GM21390 (cell line): ENCODE data around the gene FARP1.
"Not testable (repeated sequence)": the region's sequence is repeated elsewhere in the genome, so short reads cannot be mapped to it uniquely, and the experiment has no call there.

Experiments
- ATAC-seq: cut with Tn5 transposase; IDR thresholded peaks from one replicate; pipeline ENCODE4 v1.9.1; 2021; ENCODE audit not compliant: unreplicated experiment

FARP1 gene

DNA sequence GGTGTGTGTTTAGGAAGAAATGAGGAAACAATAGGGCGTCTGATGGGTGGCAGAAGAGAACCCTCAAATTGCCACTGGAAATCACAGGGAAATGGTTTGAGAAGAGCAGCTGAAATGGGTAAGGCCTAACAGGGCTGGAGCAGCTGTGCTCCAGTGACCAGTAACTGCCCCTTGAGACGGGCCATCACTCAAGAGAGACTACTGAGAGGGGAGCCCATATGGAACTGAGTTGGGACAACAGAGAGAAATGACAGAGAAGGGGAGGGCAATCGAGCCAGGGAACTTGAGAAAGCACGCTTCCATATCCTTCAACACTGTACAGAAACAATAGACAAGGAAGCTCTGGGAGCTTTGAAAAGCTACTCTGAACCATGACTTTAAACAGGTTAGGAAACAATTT is 209.3 kb downstream of the FARP1 start:
- ATAC-seq = no peak

DNA sequence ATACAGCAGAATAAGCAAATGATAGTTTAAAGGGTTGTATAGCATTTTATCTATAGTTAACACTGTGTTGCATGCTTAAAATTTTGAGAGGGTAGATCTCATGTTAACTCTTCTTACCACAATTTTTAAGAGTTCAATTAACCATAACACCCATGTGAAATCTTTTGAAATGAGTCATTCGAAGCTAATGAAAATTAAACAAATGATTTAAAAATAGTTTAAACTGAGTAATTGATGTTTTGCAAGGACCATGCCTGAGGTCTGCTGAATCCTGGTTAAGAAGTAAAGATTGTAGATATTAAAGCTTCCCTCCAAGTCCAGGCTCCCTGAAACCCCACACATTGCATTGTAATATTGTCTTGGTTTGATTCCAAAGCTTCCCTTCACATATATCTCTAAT is 210.9 kb downstream of the FARP1 start:
- no peak for ATAC-seq

DNA sequence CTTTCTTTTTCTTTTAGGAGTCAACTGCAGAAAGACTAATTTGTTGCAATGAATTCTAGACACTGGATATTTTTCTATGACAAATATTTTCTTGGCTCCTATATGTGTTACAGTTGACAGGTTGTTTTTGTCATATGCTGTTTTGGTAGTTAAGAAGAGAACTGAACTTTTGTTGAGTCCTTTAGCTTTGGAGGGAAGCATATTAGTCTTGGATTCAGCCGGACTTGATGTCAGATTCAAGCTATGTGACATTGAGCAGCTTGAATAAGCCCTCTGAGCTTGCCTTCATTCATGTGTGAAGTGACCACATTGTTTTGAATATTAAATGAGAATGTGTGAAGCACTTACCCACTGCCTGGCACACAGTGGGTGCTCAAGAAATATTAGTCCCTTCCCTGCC is 216.0 kb downstream of the FARP1 start:
- no peak for ATAC-seq

DNA sequence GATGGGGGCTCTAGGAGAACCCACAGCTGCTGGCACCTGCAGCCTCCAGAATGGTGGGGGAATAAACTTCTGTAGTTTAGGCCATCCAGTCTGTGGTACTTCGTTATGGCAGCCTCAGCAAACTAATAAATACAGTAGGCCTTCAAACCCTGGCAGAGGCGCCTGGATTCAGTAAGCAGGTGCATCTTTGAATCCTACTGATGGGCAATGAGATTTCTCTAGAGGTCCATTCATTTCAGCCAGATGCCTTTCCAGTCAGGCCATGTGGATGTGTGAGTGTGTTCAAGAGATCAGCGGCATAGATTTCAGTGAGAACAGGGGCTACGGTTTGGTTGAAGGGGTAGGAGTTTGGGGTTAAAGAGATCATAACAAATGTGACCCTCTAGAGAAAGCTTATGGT is 217.7 kb downstream of the FARP1 start:
- ATAC-seq = no peak

DNA sequence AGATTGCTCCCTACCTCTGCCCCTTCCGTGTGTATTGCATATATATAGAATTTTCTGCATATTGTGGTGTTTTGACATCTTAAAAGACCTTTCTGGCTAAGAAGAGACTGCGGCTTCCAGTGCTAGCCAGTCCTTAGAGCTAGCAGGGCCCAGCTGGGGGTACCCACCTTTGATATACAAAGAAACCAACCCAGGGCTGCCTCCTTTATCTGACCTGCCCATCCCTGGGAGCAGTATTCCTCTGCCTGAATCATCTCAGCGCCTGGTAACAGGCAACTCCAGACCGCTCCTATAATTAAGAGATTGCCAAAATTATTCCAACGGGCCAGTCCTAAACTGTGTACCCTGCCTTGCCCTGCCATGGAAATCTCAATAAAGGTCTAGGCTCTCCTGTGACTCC is 220.4 kb downstream of the FARP1 start:
- no peak for ATAC-seq

DNA sequence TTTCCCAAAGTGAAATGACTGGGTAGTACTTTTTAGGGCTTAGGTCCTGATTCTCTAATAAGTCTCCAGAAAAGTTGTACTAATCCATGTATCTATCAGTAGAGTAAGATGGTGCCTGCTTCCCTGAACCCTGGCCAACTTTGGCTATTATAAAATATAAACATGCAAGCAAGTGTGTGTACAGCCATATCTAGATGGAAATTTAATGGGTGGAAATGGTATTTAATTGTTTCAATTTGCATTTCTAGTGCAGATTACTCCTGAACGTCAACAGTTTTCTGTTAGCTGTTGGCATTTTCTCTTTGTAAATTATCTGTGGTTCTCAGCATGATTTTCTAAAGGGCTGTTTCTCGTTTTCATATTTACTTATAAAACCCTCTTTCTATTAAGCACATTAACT is 221.3 kb downstream of the FARP1 start:
- ATAC-seq = no peak

DNA sequence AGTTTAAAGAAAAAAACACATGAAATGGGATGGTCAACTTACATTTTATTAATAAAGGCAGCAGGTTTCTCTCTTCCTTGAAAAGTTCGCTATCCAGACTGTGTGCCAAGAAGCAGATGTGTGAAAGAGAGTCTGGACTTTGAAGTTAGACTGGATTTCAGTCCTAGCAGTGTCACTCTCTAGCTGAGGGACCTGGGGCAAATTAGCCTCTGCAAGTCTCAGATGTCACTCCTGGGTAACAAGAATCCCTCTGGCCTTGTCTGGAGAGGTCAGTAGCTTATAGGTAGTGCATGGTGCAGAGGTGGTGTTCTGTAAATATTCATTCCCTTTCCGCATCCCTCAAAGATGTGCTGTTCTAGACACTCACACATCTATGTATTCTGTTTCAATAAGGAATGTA is 221.8 kb downstream of the FARP1 start:
- ATAC-seq = no peak

DNA sequence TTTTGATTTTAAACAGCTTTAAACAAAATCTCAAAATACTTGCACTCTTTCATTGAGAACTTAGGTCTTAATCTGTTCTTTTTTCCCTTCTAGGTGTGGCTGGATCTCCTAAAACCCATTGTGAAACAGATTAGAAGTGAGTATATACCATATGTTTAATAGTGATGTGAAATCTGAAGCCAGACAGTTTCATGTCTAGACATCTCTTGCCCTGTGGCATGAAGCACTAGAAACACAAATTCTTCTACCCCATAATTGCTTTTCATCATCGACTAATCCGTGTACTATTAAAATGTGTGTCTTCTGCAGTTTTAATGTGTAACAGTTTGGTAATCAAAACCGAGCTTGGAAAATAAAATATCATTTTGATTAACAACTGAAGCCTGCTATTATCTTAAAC is 222.4 kb downstream of the FARP1 start:
- no peak for ATAC-seq

DNA sequence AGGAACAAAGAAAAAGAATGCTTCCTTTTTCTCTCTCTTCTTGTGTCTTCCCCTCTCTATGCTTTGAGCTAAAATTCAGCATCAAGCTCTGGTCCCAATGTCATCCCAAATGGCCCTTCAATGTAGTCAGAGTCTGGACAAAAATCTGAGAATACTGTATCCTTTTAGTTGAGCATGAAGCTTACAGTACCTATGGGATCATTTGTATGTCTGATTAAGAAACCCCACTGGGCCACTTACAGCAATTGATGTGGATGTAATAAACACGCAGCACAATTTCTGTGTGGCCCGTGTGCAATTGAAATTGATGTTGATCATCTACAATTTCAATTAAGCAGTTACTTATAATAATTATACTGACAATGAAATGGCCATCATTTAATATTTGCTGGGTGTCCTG is 223.1 kb downstream of the FARP1 start:
- ATAC-seq = no peak

DNA sequence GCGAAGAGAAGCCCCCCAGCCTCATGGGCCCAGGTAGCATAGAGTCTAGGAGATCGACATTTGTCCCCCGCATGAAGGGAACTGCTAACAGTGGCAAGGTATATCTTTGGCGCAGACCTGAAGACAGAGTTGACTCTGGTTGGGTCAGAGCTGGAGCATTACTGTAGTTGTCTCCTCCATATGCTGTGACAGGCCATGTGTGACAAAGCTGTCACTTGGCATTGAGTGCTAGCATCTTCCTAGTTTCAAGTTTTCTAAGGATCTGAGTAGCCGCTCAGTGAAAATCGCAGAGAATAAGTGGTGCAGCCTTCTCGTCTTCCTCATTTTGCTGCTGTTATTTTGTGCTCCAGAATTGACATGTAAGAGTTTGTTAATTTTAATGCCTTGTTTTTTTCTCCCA is 223.5 kb downstream of the FARP1 start:
- no peak for ATAC-seq

DNA sequence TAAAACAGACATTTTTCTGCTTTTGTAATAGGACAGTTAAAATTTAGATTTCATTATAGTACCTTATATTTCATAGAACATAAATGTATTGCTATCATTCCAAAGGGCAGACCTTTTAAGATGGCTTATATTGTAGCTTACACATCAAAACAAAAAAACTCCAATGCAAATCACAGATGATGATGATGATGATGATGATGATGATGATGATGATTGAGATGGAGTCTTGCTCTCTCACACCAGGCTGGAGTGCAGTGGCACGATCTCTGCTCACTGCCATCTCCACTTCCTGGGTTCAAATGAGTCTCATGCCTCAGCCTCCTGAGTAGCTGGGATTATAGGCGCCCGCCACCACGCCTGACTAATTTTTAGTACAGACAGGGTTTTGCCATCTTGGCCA is 224.1 kb downstream of the FARP1 start:
- no peak for ATAC-seq

DNA sequence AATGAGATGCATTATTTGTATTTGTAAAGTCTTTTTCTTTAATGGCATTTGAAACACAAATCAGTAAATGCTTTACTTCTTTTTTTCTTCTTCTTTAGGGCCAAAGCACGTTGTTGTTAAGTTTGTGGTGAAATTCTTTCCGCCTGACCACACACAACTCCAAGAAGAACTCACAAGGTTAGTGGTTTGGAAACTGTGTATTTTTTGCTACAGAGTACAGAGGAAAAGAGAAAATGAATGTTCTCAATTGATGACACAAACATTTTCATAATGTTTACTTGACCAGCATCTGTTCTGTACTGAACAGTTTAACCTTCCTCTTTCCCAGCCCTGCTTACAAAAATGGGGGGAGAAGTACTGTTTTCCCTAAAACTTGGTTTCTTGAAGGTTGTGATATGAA is 225.1 kb downstream of the FARP1 start:
- no peak for ATAC-seq

DNA sequence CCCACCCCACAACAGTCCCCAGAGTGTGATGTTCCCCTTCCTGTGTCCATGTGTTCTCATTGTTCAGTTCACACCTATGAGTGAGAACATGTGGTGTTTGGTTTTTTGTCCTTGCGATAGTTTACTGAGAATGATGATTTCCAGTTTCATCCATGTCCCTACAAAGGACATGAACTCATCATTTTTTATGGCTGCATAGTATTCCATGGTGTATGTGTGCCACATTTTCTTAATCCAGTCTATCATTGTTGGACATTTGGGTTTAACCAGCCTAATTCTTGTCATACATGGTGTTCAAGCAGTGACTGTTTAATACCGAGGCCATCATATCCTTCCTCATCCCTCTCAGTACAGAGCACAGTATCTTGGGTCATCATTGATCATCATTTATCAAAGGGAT is 226.6 kb downstream of the FARP1 start:
- ATAC-seq = not testable (repeated sequence)

DNA sequence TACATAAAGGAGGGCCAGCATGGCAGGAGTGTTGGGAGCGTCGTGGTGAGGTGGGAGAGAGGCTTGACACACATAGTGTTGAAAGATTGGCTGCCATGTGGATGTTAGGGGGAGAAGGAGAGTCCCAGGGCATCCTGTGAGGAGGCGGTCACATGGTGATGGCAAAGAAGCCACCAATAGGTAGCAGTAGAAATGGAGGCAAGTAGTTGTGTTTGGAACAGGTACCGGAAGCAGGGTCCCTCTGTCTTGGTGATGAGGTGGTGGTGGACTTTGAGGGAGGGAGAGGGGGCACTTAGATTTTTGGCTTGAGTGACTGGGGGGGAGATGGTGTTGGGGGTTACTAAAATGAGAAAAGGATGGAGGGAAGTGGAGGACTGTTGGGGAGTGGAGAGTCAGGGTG is 227.4 kb downstream of the FARP1 start:
- ATAC-seq = no peak

DNA sequence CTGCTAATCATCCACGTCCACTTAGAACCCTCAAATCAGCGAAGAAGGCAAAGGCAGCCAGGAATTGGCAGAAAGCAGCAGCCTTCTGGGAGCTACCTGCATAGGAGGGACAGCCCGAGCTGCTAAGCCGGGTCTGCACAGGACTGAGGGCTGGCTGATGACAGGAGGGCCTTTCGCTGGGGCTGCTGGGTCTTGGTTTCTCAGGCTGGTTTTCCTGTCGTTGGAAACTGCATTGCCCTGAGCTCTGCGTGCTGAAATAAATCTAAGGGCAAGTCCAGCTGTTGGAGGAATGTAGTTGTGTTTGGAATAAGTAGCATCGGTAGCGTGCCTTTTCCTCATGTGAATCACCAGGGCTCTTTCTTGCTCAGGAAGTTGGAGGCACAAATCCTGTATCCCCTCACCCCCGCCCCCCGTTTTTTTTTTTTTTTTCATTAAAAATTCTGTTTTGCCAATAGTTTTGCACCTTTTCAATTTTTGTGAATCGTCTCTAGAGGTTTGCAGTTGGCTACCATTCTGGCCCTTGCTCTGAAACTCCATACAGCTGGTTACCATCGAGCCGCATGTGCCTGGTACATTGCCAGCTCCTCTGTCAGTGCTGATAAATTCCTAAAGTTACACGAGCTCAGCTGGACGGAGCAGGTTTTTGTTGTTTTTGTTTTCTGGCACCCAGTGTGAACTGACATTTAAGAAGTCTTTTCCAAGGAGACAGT is 228.1 kb downstream of the FARP1 start:
- ATAC-seq = no peak

DNA sequence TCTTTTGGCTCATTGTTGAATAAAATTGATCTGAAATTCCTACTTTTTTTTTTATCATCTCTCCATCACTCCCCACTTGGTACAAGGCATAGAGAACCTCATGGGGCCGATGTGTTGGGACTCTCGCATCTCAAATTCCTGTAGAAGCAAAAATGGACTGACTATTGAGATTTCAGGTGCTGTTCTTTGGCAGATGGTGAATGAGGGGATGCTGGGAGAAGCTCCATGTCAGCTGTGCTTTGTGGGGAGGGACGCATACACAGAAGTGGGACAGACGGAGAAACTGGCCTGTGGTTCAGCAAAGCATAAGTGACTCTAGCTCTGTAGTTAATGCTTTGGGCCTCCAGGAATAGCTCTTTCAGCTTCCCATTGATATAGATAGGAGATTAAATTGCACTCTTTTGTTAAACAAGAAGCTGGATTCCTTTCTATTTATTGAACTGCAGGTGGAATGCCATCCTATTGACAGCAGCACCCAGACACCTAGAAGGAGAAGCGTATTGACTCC is 228.7 kb downstream of the FARP1 start:
- no peak for ATAC-seq

DNA sequence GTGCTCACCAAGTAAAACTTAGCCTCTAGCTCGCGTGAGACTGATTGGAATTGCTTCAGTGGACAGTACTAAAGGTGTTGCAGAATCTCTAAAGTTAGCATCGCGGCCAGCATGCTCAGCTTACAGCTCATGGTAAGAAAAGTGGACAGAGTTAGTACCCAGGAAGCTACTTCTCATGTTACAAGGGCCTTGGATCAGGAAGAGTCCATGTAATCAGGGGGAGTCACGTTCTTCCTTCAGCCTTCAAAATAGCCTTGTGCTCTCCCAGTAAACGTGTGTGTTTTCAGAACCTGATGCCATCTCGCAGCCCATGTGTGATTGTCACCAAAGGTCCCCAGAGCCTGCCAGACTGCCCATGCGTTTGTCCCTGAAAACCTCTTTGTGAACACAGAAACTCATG is 230.0 kb downstream of the FARP1 start:
- no peak for ATAC-seq

DNA sequence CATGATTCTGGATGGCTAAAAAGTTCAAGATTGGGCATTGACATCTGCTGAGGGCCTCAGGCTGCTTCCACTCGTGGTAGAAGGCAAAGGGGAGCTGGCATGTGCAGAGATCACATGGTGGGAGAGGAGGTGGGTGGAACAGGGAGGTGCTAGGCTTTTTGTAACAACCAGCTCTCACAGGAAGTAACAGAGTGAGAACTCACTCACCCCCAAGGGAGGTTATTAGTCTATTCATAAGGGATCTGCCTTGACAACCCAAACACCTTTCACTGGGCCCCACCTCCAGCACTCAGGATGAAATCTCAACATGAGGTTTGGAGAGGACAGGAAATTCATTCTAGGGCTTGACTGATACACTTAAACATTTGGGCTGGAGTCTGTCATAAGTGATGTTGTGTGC is 231.9 kb downstream of the FARP1 start:
- ATAC-seq = no peak

DNA sequence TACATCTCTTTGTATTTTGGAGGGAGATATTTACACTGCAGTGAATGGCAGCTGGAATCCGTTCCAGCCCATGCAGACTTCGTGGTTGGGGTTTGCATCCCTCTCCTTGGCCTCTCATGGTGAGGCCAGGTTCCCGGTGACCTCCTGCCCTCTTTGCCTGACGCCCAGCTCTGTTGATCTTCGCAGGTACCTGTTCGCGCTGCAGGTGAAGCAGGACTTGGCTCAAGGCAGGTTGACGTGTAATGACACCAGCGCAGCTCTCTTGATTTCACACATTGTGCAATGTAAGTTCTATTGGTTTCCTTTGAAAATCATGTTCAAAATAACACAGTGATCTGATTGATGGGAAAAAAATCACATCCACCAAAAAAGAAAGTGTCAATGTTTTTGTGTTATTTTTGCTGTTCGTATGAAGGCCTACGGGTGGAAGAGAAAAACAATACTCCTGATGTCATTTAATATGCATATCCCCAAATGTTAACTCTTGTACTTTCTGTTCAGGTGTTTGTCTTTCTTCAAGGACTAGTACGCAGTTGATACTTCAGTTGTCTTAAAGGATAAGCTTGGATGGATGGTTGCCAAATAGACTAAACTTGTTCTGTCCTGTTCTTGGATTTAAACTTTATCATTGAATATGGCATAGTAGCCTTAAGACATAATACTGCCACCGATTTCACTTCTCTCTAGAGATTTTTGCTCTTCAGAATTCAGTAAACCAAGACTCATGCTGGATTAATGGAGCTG is 234.9 kb downstream of the FARP1 start:
- ATAC-seq = no peak

DNA sequence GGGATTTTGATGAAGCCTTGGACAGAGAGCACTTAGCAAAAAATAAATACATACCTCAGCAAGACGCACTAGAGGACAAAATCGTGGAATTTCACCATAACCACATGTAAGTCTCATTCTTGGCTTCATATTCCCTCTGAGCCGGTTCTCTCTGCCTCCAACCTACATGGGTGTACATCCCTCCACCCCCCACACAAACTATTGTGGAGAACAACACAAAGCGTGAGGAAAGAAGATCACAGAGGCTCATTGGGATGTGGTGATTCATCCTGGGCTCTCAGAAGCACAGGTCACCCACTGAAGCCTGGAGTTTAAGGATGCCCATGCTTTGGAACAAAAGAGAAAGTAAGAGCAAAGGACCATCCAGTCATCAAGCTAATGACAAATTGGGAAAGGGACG is 241.8 kb downstream of the FARP1 start:
- no peak for ATAC-seq

DNA sequence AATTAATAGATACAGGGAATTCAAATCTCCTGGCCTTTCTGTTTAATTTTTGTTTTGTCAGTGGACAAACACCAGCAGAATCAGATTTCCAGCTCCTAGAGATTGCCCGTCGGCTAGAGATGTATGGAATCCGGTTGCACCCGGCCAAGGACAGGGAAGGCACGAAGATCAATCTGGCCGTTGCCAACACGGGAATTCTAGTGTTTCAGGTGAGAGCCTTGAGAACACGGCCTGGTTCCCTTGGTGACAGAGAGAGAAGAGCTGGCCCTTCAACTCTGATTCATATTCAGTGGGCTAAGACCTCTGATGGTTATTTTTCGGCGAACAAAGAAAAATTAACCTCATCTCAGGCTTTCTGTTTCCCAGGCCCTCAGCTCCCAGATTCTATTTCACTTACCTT is 242.7 kb downstream of the FARP1 start:
- ATAC-seq = no peak

DNA sequence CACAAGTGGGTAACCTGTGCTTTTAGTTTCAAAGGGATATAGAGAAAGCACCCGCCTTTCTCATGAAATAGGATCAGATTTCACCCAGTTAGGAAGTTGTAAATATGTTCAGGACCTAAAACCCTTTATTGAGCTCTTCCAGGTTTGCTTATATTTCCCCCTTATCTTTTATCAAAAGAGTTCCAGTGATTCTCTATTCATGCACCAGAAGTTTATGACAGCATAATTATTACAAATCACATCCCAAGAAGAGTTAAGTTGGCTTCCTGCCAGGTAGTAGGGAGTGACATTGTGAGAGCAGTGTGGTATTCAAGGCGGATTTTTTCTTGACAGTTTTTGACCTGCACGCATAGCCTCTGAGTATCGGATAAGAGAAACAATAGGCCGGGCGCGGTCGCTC is 243.7 kb downstream of the FARP1 start:
- no peak for ATAC-seq

DNA sequence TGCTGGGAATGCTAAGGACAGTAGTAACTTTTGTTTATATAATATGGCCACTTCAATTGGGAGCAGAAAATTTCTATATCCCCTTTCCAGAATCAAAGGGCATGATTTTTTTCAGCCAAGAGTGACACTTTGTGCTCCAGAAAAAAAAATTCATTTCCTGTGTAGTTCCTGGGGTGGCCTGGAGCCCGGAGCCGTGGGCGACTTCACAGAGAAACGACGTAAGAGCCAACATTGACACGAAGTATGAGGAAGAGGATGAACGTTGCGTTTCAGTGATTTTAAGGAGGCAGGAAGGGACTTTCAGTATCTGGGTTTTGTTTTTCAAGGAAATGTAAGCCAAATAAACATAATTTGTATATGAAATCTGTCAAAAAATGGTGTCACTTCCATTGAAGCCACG is 246.4 kb downstream of the FARP1 start:
- ATAC-seq = no peak
